ENCODE measurements around the gene ZNF746. TPM values are rescaled to one million over a fixed set of nuclear protein-coding genes. Genes with fewer than 3 reads are reported as not detected.

Gene ZNF746
- total RNA-seq, 2 donors from 2014 or later = 20.1 to 22.3 TPM

DNA sequence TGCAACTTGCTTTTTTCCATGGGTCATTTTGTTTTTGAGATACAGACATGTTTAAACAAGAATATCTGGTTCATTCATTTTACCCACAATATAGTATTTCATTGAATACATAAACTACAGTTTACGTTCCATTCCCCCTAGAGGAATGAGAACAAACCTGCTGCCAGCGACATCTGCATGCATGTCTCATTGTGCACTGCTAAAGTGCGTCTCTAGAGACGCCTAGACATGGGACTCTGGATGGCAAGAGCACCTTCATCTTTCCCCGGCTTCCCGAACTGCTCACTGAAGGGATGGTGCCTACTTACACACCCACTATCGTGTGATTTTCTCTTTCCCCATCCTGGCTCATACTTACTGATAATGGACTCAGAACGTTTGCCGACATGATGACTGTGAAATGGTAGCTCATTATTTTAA lies 35.5 kb downstream of the ZNF746 start:
- no peak overlapping the region for H3K27ac Mint-ChIP-seq
- Histone ChIP-seq H3K4me3 (ENCODE audit: low read length) (no peak overlapping the region), H3K36me3 (ENCODE audit: control insufficient read depth, insufficient read depth, low read length) (peaks cover 1% of the 10 kb centered on the region), H3K9me3 (ENCODE audit: control insufficient read depth, low read length) (peaks cover 18% of the 10 kb centered on the region), H3K27ac (ENCODE audit: low read depth, low read length) (no peak overlapping the region), H3K27me3 (ENCODE audit: control insufficient read depth, insufficient read depth, low read length, poor library complexity, severe bottlenecking) (peaks cover 12% of the 10 kb centered on the region), H3K9ac (ENCODE audit: extremely low read depth, low read length, poor library complexity, severe bottlenecking) (no peak overlapping the region), H3K4me1 (ENCODE audit: control insufficient read depth, insufficient read depth, low read length) (peaks cover 4% of the 10 kb centered on the region)
- peaks cover 12% of the 10 kb centered on the region for H3K4me1 Mint-ChIP-seq
- DNase-seq = no peak
- WGBS, 2 experiments (ENCODE audit: insufficient coverage in 1 of 2, insufficient read length in 1 of 2) = 91 to 95% methylated on average over 5 to 9 of the region's 9 CpGs
- TF ChIP-seq, protein P1, sequence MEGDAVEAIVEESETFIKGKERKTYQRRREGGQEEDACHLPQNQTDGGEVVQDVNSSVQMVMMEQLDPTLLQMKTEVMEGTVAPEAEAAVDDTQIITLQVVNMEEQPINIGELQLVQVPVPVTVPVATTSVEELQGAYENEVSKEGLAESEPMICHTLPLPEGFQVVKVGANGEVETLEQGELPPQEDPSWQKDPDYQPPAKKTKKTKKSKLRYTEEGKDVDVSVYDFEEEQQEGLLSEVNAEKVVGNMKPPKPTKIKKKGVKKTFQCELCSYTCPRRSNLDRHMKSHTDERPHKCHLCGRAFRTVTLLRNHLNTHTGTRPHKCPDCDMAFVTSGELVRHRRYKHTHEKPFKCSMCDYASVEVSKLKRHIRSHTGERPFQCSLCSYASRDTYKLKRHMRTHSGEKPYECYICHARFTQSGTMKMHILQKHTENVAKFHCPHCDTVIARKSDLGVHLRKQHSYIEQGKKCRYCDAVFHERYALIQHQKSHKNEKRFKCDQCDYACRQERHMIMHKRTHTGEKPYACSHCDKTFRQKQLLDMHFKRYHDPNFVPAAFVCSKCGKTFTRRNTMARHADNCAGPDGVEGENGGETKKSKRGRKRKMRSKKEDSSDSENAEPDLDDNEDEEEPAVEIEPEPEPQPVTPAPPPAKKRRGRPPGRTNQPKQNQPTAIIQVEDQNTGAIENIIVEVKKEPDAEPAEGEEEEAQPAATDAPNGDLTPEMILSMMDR (conservative IDR thresholded peaks at IDR 0.05) = no peak
- peaks cover 38% of the 10 kb centered on the region for H3K27me3 Mint-ChIP-seq (ENCODE audit: insufficient read depth)
- H3K36me3 Mint-ChIP-seq (ENCODE audit: low read depth) = peaks cover under 1% of the 10 kb centered on the region
- peaks cover 9% of the 10 kb centered on the region for H3K9me3 Mint-ChIP-seq
- H3K4me3 Mint-ChIP-seq = no peak overlapping the region

DNA sequence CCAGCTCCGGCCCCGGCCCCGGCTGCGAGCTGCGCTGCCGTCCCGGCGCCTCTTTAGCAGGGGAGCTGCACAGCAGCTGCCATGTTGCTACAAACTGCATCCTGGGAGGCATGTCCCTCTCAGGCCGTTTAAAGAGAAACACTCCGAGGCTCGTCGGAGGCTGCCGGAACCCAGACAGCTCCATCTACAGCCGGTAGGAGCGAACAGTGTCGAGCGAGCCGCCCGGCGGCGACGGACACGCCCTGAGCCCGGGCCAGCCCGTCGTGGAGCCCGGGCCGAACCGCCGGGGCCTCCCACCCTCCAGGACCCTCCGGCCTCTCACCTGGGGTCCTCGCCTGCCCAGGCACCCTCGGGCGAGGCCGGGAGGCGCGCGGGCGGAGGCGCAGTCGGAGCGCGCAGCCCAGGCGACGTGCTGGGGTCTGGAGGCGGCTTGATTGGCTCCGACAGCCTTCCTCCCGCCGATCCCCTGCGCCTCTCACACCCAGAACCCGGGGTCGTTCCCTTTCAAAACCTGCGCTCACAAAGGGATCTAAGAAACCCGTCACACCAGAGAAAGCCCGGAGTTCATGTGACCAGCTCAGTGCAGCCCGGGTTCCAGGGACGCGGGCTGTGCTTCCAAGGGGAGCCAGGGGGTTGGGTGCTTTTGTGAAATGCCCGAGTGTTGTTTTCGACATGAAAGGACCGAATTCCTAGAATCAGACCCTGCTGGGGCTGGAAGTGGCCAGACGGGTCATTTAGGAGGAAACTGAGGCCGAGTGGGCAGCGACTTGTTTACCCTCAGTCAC lies 36.9 kb downstream of the ZNF746 start, which contains the start of gene ZNF777:
Gene ZNF777, minus strand, starts transcription at position 570 of the 785 bp plus-strand sequence. CDS start 5,040 bp downstream, outside the sequence.
- Mint-ChIP-seq H3K27me3 (ENCODE audit: insufficient read depth) (peaks cover 35% of the 10 kb centered on the region), H3K4me3 (peak within 1 kb of the TSS; percentile 73), H3K27ac (peak within 1 kb of the TSS; percentile 67), H3K9me3 (no peaks in the 10 kb centered on the region), H3K36me3 (ENCODE audit: low read depth) (peaks cover 11% of the 10 kb centered on the region), H3K4me1 (peaks cover 12% of the 10 kb centered on the region)
- Histone ChIP-seq H3K4me3 (ENCODE audit: low read length) (peak within 1 kb of the TSS; percentile 86), H3K27ac (ENCODE audit: low read depth, low read length) (peak within 1 kb of the TSS; percentile 75), H3K4me1 (ENCODE audit: control insufficient read depth, insufficient read depth, low read length) (peaks cover 4% of the 10 kb centered on the region), H3K36me3 (ENCODE audit: control insufficient read depth, insufficient read depth, low read length) (peaks cover 14% of the 10 kb centered on the region), H3K9ac (ENCODE audit: extremely low read depth, low read length, poor library complexity, severe bottlenecking) (peak within 1 kb of the TSS; percentile 72), H3K27me3 (ENCODE audit: control insufficient read depth, insufficient read depth, low read length, poor library complexity, severe bottlenecking) (peaks cover 12% of the 10 kb centered on the region), H3K9me3 (ENCODE audit: control insufficient read depth, low read length) (peaks cover 4% of the 10 kb centered on the region)
- WGBS, 2 experiments (ENCODE audit: insufficient coverage in 1 of 2, insufficient read length in 1 of 2) = 2 to 3% methylated on average over 34 to 64 of the region's 64 CpGs
- DNase-seq = peak; percentile 92
- TF ChIP-seq, protein P1 (conservative IDR thresholded peaks at IDR 0.05) = peak; percentile 69

DNA sequence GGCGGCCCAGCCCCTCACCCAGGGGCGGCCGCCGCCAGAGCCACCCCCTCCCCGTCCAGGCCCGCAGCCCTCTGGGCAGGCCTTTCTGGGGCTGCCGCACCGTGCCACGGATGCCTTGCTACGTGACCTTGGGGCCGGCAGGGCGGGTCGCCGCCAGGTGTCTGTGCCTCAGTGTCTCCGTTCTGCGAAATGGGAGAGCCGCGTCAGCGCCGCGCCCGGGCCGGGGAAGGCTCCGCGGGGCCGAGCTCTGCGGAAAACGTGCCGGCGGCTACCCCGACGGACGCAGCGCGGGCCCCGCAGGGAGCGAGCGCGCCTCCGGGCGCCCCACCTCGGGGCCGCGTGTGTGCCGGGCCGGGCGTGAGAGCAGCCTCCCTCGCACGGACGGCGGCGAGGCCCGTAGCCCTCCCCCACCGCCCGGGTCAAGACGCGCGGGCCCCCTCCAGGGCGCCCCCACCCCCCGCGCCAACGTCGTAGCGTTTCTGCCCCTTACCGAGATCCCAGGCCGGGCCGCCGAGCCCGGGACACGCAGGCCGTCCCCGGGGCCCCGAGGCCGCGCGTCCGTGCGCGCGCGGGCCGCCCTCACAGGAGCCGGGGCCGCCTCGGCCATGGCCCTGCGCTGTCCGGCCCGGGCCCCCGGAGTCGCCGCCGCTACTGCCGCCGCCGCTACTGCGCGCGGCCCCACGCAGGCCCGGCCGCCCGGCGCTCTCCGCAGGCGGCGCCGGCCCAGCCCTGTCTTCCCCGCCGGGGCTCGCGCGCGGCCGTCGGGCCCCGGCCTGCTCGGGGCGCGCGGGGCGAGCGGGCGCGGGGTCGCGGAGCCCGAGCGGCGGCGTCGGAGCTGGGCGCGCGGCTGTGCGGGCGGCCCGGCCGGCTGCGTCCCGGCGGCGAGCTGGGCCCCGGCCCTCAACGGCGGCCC lies 37.8 kb downstream of the ZNF746 start:
- H3K4me3 Mint-ChIP-seq = peak overlapping the region; percentile 73
- H3K36me3 Mint-ChIP-seq (ENCODE audit: low read depth) = peaks cover 20% of the 10 kb centered on the region
- Histone ChIP-seq H3K9me3 (ENCODE audit: control insufficient read depth, low read length) (no peaks in the 10 kb centered on the region), H3K9ac (ENCODE audit: extremely low read depth, low read length, poor library complexity, severe bottlenecking) (peak overlapping the region; percentile 11), H3K4me3 (ENCODE audit: low read length) (peak overlapping the region; percentile 86), H3K36me3 (ENCODE audit: control insufficient read depth, insufficient read depth, low read length) (peaks cover 23% of the 10 kb centered on the region), H3K4me1 (ENCODE audit: control insufficient read depth, insufficient read depth, low read length) (peaks cover 4% of the 10 kb centered on the region), H3K27me3 (ENCODE audit: control insufficient read depth, insufficient read depth, low read length, poor library complexity, severe bottlenecking) (peaks cover 12% of the 10 kb centered on the region), H3K27ac (ENCODE audit: low read depth, low read length) (no peak overlapping the region)
- H3K27me3 Mint-ChIP-seq (ENCODE audit: insufficient read depth) = peaks cover 32% of the 10 kb centered on the region
- H3K9me3 Mint-ChIP-seq = no peaks in the 10 kb centered on the region
- WGBS, 2 experiments (ENCODE audit: insufficient coverage in 1 of 2, insufficient read length in 1 of 2) = 1% methylated on average over 145 of the region's 145 CpGs; no CpG with 5 or more reads in 1 of the 2 experiments
- no peak overlapping the region for H3K27ac Mint-ChIP-seq
- peak; percentile 71 for DNase-seq
- peaks cover 12% of the 10 kb centered on the region for H3K4me1 Mint-ChIP-seq
- TF ChIP-seq, protein P1 (conservative IDR thresholded peaks at IDR 0.05) = peak; percentile 12

All from endodermal cell (in vitro differentiated cells).